ENCODE results near the gene NPVF. TPM values are rescaled to one million over a fixed set of nuclear protein-coding genes. Genes with fewer than 3 reads are reported as not detected.

NPVF gene
- polyA plus RNA-seq, 1 donor from 2014 or later, result not detected

- Histone ChIP-seq H3K4me2 (ENCODE audit: low read length) (peak overlapping the region; percentile 38), H3K9ac (ENCODE audit: low read length) (peak overlapping the region; percentile 63), H3K4me3 (ENCODE audit: low read length) (peak overlapping the region; percentile 74), H3K27me3 (ENCODE audit: insufficient read depth, low read depth, low read length) (no peaks in the 10 kb centered on the region), H3F3A (ENCODE audit: insufficient read depth, low read length, poor library complexity, severe bottlenecking) (no peaks in the 10 kb centered on the region), H3K36me3 (ENCODE audit: insufficient read depth, low read length) (no peaks in the 10 kb centered on the region), H3K79me2 (replicated peaks; ENCODE audit: insufficient read depth, low read length) (no peaks in the 10 kb centered on the region), H4K20me1 (ENCODE audit: insufficient read depth) (no peaks in the 10 kb centered on the region), H3K9me2 (ENCODE audit: insufficient read depth, low read length) (no peaks in the 10 kb centered on the region), H3K27ac (ENCODE audit: low read length) (peak overlapping the region; percentile 10), H2AFZ (ENCODE audit: low read depth, low read length) (peak overlapping the region; percentile 56), H3K9me3 (ENCODE audit: low read length) (no peaks in the 10 kb centered on the region)
- TF ChIP-seq EP300 (conservative IDR thresholded peaks at IDR 0.05; ENCODE audit: poor library complexity, severe bottlenecking) (no peak), CTCF (IDR thresholded peaks at IDR 0.05; ENCODE audit: poor library complexity, severe bottlenecking) (peak; percentile 49), POLR2AphosphoS5 (IDR thresholded peaks at IDR 0.05) (peak; percentile 60)
Observed at GRCh38 chr7:25179771-25180591, 48.3 kb downstream of the NPVF start.

GRCh38 chr7:25179325-25179724 lies 49.0 kb downstream of the NPVF start:
- Histone ChIP-seq H2AFZ (ENCODE audit: low read depth, low read length) (no peak overlapping the region), H3K27ac (ENCODE audit: low read length) (no peak overlapping the region), H3K9me2 (ENCODE audit: insufficient read depth, low read length) (no peaks in the 10 kb centered on the region), H3K4me2 (ENCODE audit: low read length) (peak overlapping the region; percentile 38), H3K27me3 (ENCODE audit: insufficient read depth, low read depth, low read length) (no peaks in the 10 kb centered on the region), H3K79me2 (replicated peaks; ENCODE audit: insufficient read depth, low read length) (no peaks in the 10 kb centered on the region), H3K36me3 (ENCODE audit: insufficient read depth, low read length) (no peaks in the 10 kb centered on the region), H3K4me3 (ENCODE audit: low read length) (peak overlapping the region; percentile 74), H3K9ac (ENCODE audit: low read length) (peak overlapping the region; percentile 63), H3K9me3 (ENCODE audit: low read length) (no peaks in the 10 kb centered on the region), H4K20me1 (ENCODE audit: insufficient read depth) (no peaks in the 10 kb centered on the region), H3F3A (ENCODE audit: insufficient read depth, low read length, poor library complexity, severe bottlenecking) (no peaks in the 10 kb centered on the region)
- TF ChIP-seq CTCF (IDR thresholded peaks at IDR 0.05; ENCODE audit: poor library complexity, severe bottlenecking), result no peak
- no peak for TF ChIP-seq MXI1 (conservative IDR thresholded peaks at IDR 0.05; ENCODE audit: poor library complexity, severe bottlenecking)
- TF ChIP-seq EP300 (conservative IDR thresholded peaks at IDR 0.05; ENCODE audit: poor library complexity, severe bottlenecking), result no peak
- TF ChIP-seq SMC3 (conservative IDR thresholded peaks at IDR 0.05; ENCODE audit: poor library complexity), result no peak
- no peak for TF ChIP-seq RAD21 (conservative IDR thresholded peaks at IDR 0.05)
- no peak for TF ChIP-seq POLR2AphosphoS5 (IDR thresholded peaks at IDR 0.05)
- TF ChIP-seq REST (IDR thresholded peaks at IDR 0.05; ENCODE audit: borderline replicate concordance), result no peak
- TF ChIP-seq TAF1 (IDR thresholded peaks at IDR 0.05; ENCODE audit: low read depth), result no peak

Small RNA genes lying within 50 kb of the gene (small RNA-seq; reads per million reads assigned to genes)
- 0 to 0.41 (median 0.10) reads per million in 3 experiments for gene RF00012

Other genes with a start within 250 kb of the NPVF start
- gene OSBPL3, start 248.3 kb downstream of the NPVF start, polyA plus RNA-seq, result 0.26 and 0.68 TPM in 2 replicates
- 151 and 198 TPM in 2 replicates for gene CYCS, start 103.2 kb downstream of the NPVF start, polyA plus RNA-seq

All from neural cell (in vitro differentiated cells).